ENCODE measurements around the gene TMEM259. TPM values are rescaled to one million over a fixed set of nuclear protein-coding genes. Genes with fewer than 3 reads are reported as not detected.

Gene TMEM259
- total RNA-seq, 1 experiment from 2014 or later = 104 TPM

- DNase-seq (ENCODE audit: low spot score) = no peak
Measured at GRCh38 chr19:989381-990081, 31.4 kb downstream of the TMEM259 start.

- no peak for DNase-seq (ENCODE audit: low spot score)
Measured at GRCh38 chr19:988510-988909, 32.4 kb downstream of the TMEM259 start.

- DNase-seq (ENCODE audit: low spot score) = peak; percentile 41
Measured at GRCh38 chr19:988081-988480, 32.8 kb downstream of the TMEM259 start.

- no peak for DNase-seq (ENCODE audit: low spot score)
Measured at GRCh38 chr19:986083-986482, 34.8 kb downstream of the TMEM259 start.

GRCh38 chr19:984165-984967 is 36.6 kb downstream of the TMEM259 start, which contains the start of gene WDR18:
TSS of gene WDR18 (plus strand) at chr19:984345. CDS start at chr19:984354, 9 bp downstream.
- peak; percentile 77 for DNase-seq (ENCODE audit: low spot score)

- DNase-seq (ENCODE audit: low spot score) = peak; percentile 34
Measured at GRCh38 chr19:982567-983170, 38.3 kb downstream of the TMEM259 start.

- DNase-seq (ENCODE audit: low spot score) = no peak
Measured at GRCh38 chr19:980133-980998, 40.6 kb downstream of the TMEM259 start.

- DNase-seq (ENCODE audit: low spot score) = no peak
Measured at GRCh38 chr19:979318-979741, 41.6 kb downstream of the TMEM259 start.

- no peak for DNase-seq (ENCODE audit: low spot score)
Measured at GRCh38 chr19:977058-977464, 43.9 kb downstream of the TMEM259 start.

GRCh38 chr19:976476-976875 is 44.4 kb downstream of the TMEM259 start:
- DNase-seq (ENCODE audit: low spot score) = no peak

- DNase-seq (ENCODE audit: low spot score) = no peak
Measured at GRCh38 chr19:974564-975257, 46.2 kb downstream of the TMEM259 start.

GRCh38 chr19:973726-974563 is 47.0 kb downstream of the TMEM259 start:
- DNase-seq (ENCODE audit: low spot score) = no peak

GRCh38 chr19:972281-972680 is 48.6 kb downstream of the TMEM259 start:
- DNase-seq (ENCODE audit: low spot score) = no peak

GRCh38 chr19:971795-972194 is 49.1 kb downstream of the TMEM259 start:
- no peak for DNase-seq (ENCODE audit: low spot score)

- no peak for DNase-seq (ENCODE audit: low spot score)
Measured at GRCh38 chr19:970695-971094, 50.2 kb downstream of the TMEM259 start.

- no peak for DNase-seq (ENCODE audit: low spot score)
Measured at GRCh38 chr19:966485-967088, 54.3 kb downstream of the TMEM259 start.

GRCh38 chr19:964761-965694 is 55.9 kb downstream of the TMEM259 start:
- peak; percentile 40 for DNase-seq (ENCODE audit: low spot score)

- DNase-seq (ENCODE audit: low spot score) = no peak
Measured at GRCh38 chr19:964116-964520, 56.8 kb downstream of the TMEM259 start.
